Endothelial cell (in vitro differentiated cells): ENCODE measurements around the gene VPS33A. TPM values are rescaled to one million over a fixed set of nuclear protein-coding genes. Genes with fewer than 3 reads are reported as not detected.
A peak's percentile ranks its signal among the peaks of the same experiment; 100 is the strongest.

Source experiments
- DNase-seq: peaks from one replicate; pipeline ENCODE4 v3.0.0; 2021; ENCODE audit warnings: low spot score
- H3K27ac Mint-ChIP-seq: one replicate; pipeline ENCODE4 v1.8.0; 2021; ENCODE audit warnings: mixed read lengths, inconsistent platforms; ENCODE audit not compliant: unreplicated experiment
- H3K27me3 Mint-ChIP-seq: one replicate; pipeline ENCODE4 v1.8.0; 2021; ENCODE audit warnings: mild to moderate bottlenecking, moderate library complexity, mixed read lengths, inconsistent platforms; ENCODE audit not compliant: unreplicated experiment
- H3K36me3 Mint-ChIP-seq: one replicate; pipeline ENCODE4 v1.8.0; 2021; ENCODE audit warnings: mild to moderate bottlenecking, low read depth, mixed read lengths, inconsistent platforms; ENCODE audit not compliant: unreplicated experiment
- H3K4me1 Mint-ChIP-seq: one replicate; pipeline ENCODE4 v1.8.0; 2021; ENCODE audit warnings: mild to moderate bottlenecking, mixed read lengths, inconsistent platforms; ENCODE audit not compliant: unreplicated experiment
- H3K4me3 Mint-ChIP-seq: one replicate; pipeline ENCODE4 v1.8.0; 2021; ENCODE audit warnings: mild to moderate bottlenecking, mixed read lengths, inconsistent platforms; ENCODE audit not compliant: unreplicated experiment
- H3K9me3 Mint-ChIP-seq: one replicate; pipeline ENCODE4 v1.8.0; 2021; ENCODE audit warnings: mixed read lengths, inconsistent platforms; ENCODE audit not compliant: unreplicated experiment
- CTCF ChIP-seq: fragments of 200-600 bp; sonication (generic); IDR thresholded peaks from one replicate; pipeline ENCODE4 v1.5.0; 2021; ENCODE audit warnings: antibody characterized with exemption; ENCODE audit not compliant: unreplicated experiment
- long read RNA-seq: library from polyadenylated mRNA; unstranded; transcript quantifications from one replicate; pipeline ENCODE4 v2.0.0, GENCODE V29; 2020; ENCODE audit not compliant: unreplicated experiment
- total RNA-seq: library from RNA; stranded (reverse); fragmentation: NEBNext Ultra II Directional; extraction: Animal tissue kit (Norgen Biotek cat#: 25700); gene quantifications from one replicate; pipeline ENCODE4 v1.2.1, GENCODE V29; 2021; ENCODE audit not compliant: unreplicated experiment

Gene VPS33A
- 32.1 TPM for total RNA-seq
- long read RNA-seq, full-length matches to known transcripts = 27 of 32 reads
- long read RNA-seq, partial matches to known transcripts = 3 of 32 reads
- long read RNA-seq, other reads (novel, unspliced or antisense) = 2 of 32 reads

GRCh38 chr12:122266230-122266901, at the start of gene VPS33A:
Gene VPS33A (minus strand): TSS chr12:122266494. CDS start chr12:122266408, 86 bp downstream.
- TF ChIP-seq CTCF = no peak
- Mint-ChIP-seq H3K36me3 (peaks cover 14% of the 10 kb centered on the region), H3K9me3 (peaks cover 5% of the 10 kb centered on the region), H3K27me3 (peaks cover 16% of the 10 kb centered on the region), H3K4me3 (peak within 1 kb of the TSS; percentile 99), H3K4me1 (peaks cover 11% of the 10 kb centered on the region), H3K27ac (peak within 1 kb of the TSS; percentile 100)
- peak; percentile 97 for DNase-seq

GRCh38 chr12:122312926-122313325, 46.6 kb upstream of the VPS33A start:
- H3K4me3 Mint-ChIP-seq = no peak overlapping the region
- no peaks in the 10 kb centered on the region for H3K9me3 Mint-ChIP-seq
- no peaks in the 10 kb centered on the region for H3K4me1 Mint-ChIP-seq
- no peak for TF ChIP-seq CTCF
- H3K27me3 Mint-ChIP-seq = peaks cover 2% of the 10 kb centered on the region
- H3K27ac Mint-ChIP-seq = no peak overlapping the region
- DNase-seq = no peak
- peaks cover 19% of the 10 kb centered on the region for H3K36me3 Mint-ChIP-seq

- Mint-ChIP-seq H3K27ac (no peak overlapping the region), H3K36me3 (peaks cover 15% of the 10 kb centered on the region), H3K27me3 (peaks cover 2% of the 10 kb centered on the region), H3K4me1 (no peaks in the 10 kb centered on the region), H3K9me3 (no peaks in the 10 kb centered on the region), H3K4me3 (no peak overlapping the region)
- no peak for DNase-seq
- TF ChIP-seq CTCF = no peak
These were observed 45.4 kb upstream of the VPS33A start for GRCh38 chr12:122311696-122312095.

- Mint-ChIP-seq H3K9me3 (no peaks in the 10 kb centered on the region), H3K27me3 (no peaks in the 10 kb centered on the region), H3K36me3 (peaks cover 16% of the 10 kb centered on the region), H3K27ac (no peak overlapping the region), H3K4me3 (no peak overlapping the region), H3K4me1 (no peaks in the 10 kb centered on the region)
- TF ChIP-seq CTCF = no peak
- no peak for DNase-seq
These were observed 44.5 kb upstream of the VPS33A start for GRCh38 chr12:122310626-122311333.

GRCh38 chr12:122309564-122310121, 43.3 kb upstream of the VPS33A start:
- Mint-ChIP-seq H3K27ac (no peak overlapping the region), H3K9me3 (no peaks in the 10 kb centered on the region), H3K27me3 (no peaks in the 10 kb centered on the region), H3K4me3 (no peak overlapping the region), H3K36me3 (peaks cover 12% of the 10 kb centered on the region), H3K4me1 (no peaks in the 10 kb centered on the region)
- no peak for TF ChIP-seq CTCF
- DNase-seq = no peak
